GM12874 (cell line): ENCODE data around the gene ADAMTS14.

Experiments used
- TF ChIP-seq, protein P1 (sequence below): IDR thresholded peaks from 2 replicates; pipeline ENCODE4 v1.5.1; 2011; ENCODE audit warnings: low read depth, mild to moderate bottlenecking, control low read depth, low read length, moderate library complexity; ENCODE audit not compliant: insufficient read depth

The ADAMTS14 gene

DNA sequence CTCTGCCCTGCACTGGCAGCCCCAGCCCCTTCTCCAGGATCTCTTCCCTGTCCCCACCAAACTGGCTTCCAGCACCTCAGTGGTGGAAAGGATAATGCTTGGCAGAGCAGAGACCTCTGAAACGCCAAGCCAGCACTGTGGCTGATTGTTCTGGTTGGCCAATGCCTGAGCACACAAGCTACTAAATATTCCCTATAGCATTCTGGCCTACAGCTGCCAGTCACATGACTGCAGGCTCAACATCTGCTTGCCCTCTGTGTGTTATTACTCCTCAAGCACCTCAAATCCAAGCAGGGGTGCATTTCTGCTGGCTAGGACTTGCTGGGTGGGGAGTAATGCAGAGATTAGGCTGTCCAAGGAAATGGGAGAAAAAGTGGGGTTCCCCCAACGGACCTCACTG is 106.8 kb downstream of the ADAMTS14 start:
- TF ChIP-seq, protein P1, sequence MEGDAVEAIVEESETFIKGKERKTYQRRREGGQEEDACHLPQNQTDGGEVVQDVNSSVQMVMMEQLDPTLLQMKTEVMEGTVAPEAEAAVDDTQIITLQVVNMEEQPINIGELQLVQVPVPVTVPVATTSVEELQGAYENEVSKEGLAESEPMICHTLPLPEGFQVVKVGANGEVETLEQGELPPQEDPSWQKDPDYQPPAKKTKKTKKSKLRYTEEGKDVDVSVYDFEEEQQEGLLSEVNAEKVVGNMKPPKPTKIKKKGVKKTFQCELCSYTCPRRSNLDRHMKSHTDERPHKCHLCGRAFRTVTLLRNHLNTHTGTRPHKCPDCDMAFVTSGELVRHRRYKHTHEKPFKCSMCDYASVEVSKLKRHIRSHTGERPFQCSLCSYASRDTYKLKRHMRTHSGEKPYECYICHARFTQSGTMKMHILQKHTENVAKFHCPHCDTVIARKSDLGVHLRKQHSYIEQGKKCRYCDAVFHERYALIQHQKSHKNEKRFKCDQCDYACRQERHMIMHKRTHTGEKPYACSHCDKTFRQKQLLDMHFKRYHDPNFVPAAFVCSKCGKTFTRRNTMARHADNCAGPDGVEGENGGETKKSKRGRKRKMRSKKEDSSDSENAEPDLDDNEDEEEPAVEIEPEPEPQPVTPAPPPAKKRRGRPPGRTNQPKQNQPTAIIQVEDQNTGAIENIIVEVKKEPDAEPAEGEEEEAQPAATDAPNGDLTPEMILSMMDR, result no peak

DNA sequence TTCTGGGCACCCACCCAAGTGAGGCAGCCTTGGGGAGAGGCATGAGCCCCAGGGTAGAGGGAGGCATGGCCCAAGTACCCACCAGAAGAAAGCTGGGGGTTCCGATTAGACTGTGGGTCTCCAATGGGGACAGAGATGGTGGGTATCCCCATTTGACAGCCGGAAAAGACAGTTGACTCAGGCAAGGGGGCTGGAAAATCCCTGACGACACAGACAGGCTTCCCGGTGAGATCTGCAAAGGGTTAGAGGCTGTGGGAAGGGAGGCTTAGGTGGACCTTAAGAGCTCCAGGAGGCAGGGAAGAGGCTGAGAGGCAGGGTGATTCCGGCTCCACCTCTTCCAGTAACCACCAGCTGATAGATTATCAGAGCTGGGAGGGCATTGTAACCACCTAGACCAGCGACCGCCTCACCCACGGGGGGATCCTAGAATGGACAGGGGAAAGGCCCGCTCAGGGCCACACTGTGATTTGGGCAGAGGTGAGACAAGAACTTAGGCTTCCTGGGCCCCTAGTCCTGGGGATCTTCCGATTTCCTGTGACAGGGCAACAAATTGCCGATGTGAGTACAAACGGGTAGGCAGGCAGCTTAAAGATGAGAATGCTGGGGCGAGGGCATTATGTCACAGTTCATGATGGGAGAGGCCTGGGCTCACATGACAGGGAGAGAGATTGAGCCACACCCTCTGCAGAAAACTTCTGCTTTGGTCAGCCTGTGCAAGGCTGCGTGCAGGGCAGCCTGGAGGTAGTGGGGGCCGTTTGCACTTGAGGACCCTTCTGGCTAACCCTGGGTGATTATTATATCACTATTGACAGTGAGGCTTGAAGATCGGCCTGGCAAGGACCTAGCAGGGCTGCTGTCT is 107.4 kb downstream of the ADAMTS14 start:
- TF ChIP-seq, protein P1, result no peak

DNA sequence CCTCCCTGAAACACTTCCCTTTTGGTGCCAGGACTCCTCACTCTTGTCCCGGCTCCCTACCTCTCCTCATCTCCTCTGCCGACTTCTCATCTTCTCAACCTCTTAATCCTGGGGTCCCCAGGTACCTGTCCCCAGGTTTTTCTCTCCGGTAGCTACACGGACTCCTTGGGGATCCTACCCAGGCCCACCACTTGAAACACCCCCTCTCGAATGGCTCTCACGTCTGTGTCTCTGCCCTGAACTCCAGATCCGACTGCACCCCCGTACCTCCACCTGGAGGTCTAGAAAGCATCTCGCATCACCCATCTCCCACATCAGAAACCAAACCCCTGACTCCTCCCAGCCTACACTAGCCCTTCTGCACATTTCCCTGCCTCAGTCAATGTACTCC is 108.1 kb downstream of the ADAMTS14 start:
- TF ChIP-seq, protein P1, result no peak

DNA sequence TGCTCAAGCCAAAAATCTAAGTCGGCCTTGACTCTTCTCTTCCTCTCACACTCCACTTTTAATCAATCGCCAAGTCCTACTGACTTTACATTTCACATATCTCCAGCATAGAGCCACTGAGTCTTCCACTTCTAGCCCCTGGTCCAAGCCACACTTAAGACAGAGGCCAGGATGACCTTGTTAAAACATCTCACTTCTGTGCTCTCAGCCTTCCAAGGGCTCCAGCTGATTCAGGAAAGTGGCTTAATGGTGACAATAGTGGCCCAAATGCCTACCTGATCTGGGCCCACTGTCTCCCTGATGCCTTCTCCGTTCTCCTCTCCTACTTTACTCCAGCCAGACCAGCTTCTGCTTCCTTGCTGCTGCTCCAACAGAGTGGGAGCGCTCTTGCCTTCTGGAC is 108.5 kb downstream of the ADAMTS14 start:
- TF ChIP-seq, protein P1, result no peak

DNA sequence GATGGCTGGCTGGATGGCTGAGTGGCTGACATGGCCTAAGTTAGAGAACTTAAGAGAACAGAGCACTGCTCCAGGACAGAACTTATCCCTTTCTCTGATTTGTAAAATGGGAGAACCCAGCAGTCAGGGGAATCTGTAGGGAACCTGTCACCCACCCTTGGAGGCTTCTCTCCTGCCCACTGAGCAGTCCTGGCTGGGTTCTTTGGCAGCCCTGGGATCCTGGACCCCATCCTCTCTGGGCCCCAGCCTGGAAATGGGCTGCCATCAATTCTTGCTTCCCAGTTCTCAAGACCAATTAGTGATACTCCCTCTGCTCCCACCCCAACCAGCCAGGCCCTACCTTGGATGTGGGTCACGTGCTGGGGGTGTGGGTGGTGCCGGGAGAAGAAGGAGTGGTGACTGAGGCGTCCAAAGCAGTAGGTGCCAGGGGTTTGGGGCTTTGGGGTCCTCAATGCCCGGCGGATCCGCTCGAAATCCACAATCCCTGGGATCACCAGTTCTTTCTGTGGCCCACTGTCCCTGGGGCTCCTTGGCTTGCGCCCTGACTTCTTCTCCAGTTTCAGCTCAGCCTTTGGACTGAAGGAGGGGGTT is 109.2 kb downstream of the ADAMTS14 start:
- TF ChIP-seq, protein P1, result no peak

DNA sequence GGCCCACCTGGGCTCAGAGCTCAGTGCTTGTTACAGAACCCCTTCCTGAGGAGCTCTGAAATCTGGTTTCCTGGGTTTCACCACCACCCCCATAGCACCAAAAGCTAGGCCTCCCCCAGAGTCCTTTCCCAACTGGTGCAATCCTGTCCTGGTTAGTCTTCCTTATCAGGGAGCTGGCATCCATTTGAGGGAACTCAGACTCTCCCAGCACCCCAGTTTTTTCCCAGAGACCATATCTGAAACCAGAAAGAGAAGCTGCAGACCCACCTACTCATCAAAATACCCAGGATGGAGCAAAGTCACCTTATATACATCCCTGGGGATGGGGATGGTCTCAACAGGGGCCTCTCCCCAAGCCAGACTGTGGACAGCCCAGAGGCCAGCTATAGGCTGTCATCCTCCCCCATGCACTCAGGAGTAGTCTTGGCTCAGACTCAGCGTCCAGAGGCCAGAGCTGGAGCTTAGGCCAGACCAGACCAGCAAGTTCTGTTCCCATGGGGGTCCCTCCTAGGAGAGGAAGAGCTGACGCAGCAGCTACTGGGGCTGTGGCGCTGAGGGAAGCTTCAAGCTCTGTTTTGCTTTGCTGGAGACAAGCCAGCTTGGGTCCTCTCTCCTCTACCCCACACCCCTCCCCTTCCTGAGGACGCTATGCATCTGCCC is 109.9 kb downstream of the ADAMTS14 start:
- TF ChIP-seq, protein P1, result no peak
